GM21381 (cell line): Measurements from ENCODE around the gene HMCN1.
"Not testable (repeated sequence)": the region's sequence is repeated elsewhere in the genome, so short reads cannot be mapped to it uniquely, and the experiment has no call there.

Experiments
- ATAC-seq: cut with Tn5 transposase; IDR thresholded peaks from one replicate; pipeline ENCODE4 v1.9.1; 2021; ENCODE audit warnings: mild to moderate bottlenecking, moderate library complexity; ENCODE audit not compliant: unreplicated experiment

HMCN1 gene

GRCh38 chr1:186183970-186184628 is 449.9 kb downstream of the HMCN1 start:
- ATAC-seq: peak; percentile 64

DNA sequence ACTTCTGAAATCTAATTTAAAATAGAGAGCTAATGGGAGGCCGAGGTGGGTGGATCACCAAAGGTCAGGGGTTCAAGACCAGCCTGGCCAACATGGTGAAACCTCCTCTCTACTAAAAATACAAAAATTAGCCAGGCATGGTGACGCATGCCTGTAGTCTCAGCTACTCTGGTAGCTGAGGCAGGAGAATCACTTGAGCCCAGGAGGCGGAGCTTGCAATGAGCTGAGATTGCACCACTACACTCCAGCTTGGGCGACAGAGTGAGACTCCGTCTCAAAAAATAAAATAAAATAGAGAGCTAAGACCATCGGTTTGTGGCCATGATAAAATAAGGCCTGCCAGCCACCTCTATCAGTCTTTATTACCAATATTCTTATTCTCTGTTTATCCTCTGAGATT is 452.1 kb downstream of the HMCN1 start:
- ATAC-seq: not testable (repeated sequence)

- peak; percentile 49 for ATAC-seq
These were observed 453.4 kb downstream of the HMCN1 start for GRCh38 chr1:186187601-186188000.

DNA sequence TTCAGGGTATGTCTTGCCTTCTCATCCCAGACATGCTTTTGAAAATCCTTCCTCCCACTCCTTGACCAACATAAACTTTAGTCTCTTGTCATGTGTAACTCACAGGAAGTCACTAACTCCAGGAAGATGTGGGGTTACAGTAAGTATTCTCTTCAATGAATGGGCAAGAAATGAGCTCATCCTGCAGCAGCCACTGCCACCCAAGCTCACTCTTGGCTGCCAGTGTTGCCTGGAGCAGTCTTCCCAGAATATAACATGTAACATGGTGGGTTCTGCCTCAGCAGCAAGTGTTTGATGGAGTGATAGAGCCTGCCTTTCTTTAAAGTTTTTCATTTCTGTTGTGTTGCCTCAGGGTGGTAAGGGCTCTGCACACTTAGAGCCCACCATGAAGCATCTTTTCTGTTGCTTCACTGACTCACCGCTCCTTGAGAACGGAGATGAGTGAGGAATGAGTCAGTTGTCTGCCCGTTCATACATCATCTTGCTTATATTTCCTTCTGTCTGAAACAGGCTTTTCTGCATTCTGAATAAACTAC is 453.9 kb downstream of the HMCN1 start:
- ATAC-seq: no peak

DNA sequence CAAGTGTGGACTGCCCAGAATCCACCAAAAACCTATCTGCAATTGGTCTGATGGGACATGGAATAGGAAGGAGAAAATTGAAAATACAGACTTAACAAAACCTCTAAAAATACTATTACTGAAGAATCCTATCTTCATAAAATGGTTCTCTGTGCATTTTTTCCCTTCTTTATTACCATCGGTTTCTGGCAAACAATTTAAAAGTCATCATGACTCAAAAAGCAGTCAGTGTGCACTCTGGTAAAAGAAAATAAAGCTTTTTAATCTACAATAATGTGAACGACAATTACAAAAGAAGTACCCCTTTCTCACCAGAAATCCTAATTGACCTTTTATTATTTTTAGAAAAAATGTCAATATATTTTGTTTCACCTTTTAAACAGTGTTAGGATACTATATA is 454.5 kb downstream of the HMCN1 start:
- no peak for ATAC-seq

- no peak for ATAC-seq
These were observed 455.0 kb downstream of the HMCN1 start for GRCh38 chr1:186189156-186189555.

GRCh38 chr1:186191511-186191910 is 457.3 kb downstream of the HMCN1 start:
- ATAC-seq: no peak

DNA sequence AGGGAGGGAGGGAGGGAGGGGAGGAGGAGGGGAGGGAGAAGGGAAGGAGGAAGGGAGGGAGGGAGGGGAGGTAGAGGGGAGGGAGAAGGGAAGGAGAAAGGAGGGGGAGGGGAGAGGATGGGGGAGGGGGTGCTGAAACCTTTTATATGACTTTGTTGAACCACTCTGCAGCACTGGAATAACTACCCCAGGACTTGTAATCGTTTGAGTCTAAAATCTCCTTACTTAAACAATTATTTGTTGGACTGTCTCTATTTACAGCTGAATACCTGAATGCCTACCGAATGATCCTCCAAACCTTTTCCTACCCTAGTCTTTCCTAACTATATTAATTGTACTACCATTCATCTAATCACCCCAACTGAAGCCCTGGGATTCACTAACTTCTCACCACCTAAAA is 459.0 kb downstream of the HMCN1 start:
- ATAC-seq: no peak

DNA sequence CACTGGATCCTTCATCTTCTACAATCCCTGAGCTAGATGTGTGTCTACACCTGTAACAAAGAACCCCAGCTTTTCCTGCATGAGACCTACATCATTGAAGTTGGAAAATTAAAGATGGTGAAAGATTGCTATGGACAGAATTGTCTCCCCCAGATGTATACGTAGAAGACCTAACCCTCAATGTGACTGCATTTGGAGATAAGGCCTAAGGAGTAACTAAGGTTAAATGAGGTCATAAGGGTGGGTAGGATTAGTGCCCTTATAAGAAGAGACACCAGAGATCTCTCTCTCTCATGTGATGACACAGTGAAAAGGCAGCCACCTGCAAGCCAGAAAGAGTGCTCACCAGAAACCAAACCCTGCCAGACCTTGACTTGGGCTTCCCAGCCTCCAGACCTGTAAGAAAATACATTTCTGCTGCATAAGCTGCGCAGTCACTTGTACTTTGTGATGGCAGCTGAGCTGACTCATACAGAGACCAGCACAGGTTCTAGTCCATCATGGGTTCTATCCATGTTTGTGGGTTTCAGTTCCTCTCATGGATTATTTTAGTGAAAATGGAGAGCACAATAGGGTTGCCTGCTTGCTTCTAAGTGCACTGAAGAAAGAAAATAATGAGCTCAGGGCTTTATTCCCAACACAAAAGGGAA is 460.0 kb downstream of the HMCN1 start:
- peak; percentile 86 for ATAC-seq

- no peak for ATAC-seq
These were observed 461.3 kb downstream of the HMCN1 start for GRCh38 chr1:186195377-186195931.

- no peak for ATAC-seq
These were observed 468.1 kb downstream of the HMCN1 start for GRCh38 chr1:186202271-186202764.

- ATAC-seq: no peak
These were observed 468.6 kb downstream of the HMCN1 start for GRCh38 chr1:186202776-186203175.

- no peak for ATAC-seq
These were observed 471.9 kb downstream of the HMCN1 start for GRCh38 chr1:186206048-186206570.

- ATAC-seq: no peak
These were observed 473.3 kb downstream of the HMCN1 start for GRCh38 chr1:186207391-186208085.

- no peak for ATAC-seq
These were observed 474.4 kb downstream of the HMCN1 start for GRCh38 chr1:186208405-186209129.

DNA sequence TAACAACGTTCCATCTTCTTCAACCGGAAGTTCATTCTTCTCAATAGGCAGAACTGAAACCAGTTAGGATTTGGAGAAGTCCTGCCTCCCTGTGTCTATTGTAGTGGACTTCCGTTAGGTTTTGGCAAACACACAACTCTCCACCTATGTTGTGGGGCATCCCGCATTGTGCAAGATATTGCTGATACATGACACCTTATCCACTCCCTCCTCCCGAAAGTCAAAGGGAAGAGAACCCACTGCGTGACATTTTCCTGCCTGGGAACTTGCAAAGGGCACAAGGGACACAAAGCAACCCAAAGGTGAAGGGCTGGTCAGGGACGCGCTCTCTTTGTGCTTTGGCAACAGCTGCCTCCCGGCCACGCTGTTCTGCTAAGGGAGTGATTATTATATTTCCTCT is 476.1 kb downstream of the HMCN1 start:
- no peak for ATAC-seq

DNA sequence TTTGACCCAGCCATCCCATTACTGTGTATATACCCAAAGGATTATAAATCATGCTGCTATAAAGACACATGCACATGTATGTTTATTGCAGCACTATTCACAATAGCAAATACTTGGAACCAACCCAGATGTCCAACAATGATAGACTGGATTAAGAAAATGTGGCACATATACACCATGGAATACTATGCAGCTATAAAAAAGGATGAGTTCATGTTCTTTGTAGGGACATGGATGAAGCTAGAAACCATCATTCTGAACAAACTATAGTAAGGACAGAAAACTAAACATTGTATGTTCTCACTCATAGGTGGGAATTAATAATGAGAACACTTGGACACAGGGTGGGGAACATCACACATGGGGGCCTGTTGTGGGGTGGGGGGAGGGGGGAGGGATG is 477.4 kb downstream of the HMCN1 start:
- ATAC-seq: not testable (repeated sequence)

DNA sequence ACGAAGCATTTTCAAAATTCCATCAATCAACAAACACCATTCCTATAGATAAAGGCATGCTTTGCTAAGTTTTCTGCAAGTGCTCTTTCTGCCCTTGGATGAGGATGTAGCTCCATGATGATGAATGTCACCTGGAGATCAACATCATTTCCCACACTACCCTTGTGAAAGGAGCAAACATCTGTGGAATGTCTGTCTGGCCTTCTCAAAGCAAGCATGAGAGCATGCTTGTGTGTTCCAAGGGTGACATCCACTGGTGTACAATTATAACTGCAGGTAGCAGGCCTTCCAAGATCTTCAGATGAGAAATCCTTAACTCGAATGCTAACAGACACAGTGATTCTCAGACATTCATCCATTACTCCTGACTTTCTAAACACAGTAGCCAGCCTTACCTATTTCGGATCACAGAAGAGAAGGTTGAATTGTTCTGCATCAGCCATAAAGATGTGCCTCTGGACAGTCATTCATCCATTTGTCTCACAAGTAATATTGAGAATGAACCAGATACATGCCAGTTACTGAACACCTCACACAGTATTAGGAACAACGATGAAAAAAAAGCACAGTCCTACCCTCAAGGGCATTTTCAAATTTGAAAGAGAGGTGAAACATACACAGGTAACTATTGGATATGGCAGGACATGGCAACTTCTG is 478.5 kb downstream of the HMCN1 start:
- peak; percentile 88 for ATAC-seq

DNA sequence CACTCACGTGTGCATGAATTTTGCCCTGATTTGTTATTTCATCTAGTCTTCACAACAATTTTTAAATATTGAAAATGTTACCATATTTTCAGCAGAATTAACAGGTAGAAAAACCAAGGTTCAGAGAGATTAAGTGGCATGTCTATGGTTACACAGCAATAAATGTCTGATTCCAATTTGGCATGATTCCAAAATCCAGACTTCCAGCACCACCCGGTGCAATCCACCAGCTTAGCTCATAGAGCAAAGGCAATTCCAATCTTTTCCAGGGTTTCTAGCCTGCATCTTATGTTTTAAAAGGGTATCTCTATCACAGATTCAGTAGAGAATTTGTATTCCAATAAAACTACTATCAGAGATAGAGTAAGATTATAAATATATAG is 479.0 kb downstream of the HMCN1 start:
- ATAC-seq: no peak

GRCh38 chr1:186214791-186215190 is 480.6 kb downstream of the HMCN1 start:
- no peak for ATAC-seq
